Metanephros (tissue), 1 donor: ENCODE results near the gene ATP5F1C. TPM values are rescaled to one million over a fixed set of nuclear protein-coding genes. Genes with fewer than 3 reads are reported as not detected.

Source experiments
- total RNA-seq: library from RNA; depleted of rRNA; stranded (reverse); fragments of >200 nt; gene quantifications from one replicate; pipeline ENCODE4 v1.2.3, GENCODE V29; 2014

The ATP5F1C gene
- 235 TPM for total RNA-seq

GRCh38 chr10:7787857-7788638, at the start of gene ATP5F1C, which contains the start of gene KIN:
ATP5F1C (plus strand) TSS chr10:7788177; CDS start chr10:7788208, 31 bp downstream.
KIN (minus strand) TSS chr10:7787993; CDS start chr10:7787933, 60 bp downstream.

GRCh38 chr10:7818295-7819120, 30.5 kb downstream of the ATP5F1C start, which contains the start of gene TAF3:
TAF3 (plus strand) TSS chr10:7818505; CDS start chr10:7818710, 205 bp downstream.

Other genes starting within 250 kb of the ATP5F1C start
- 23.5 TPM for gene ITIH5, start 121.2 kb upstream of the ATP5F1C start, total RNA-seq
- 0.58 TPM for gene ITIH2, start 84.9 kb upstream of the ATP5F1C start, total RNA-seq
- gene KIN, start 184 bp upstream of the ATP5F1C start, total RNA-seq = 8.4 TPM
- gene TAF3, start 30.3 kb downstream of the ATP5F1C start, total RNA-seq = 3.9 TPM